ENCODE measurements around the gene PTPRCAP.
A peak's percentile ranks its signal among the peaks of the same experiment; 100 is the strongest.
"Not testable (repeated sequence)": the region's sequence is repeated elsewhere in the genome, so short reads cannot be mapped to it uniquely, and the experiment has no call there.

PTPRCAP gene

GRCh38 chr11:67404515-67405195, 32.8 kb downstream of the PTPRCAP start:
- CTCF ChIA-PET = interaction anchor here (47.5 kb wide), 1 partner anchor 36 kb away, joined by 2108 read pairs; the partner anchor contains the start of genes CLCF1 and POLD4
- TF ChIP-seq CTCF (IDR thresholded peaks at IDR 0.05; ENCODE audit: insufficient read depth, low read length, missing control alignments) = no peak
- no peak for DNase-seq (ENCODE audit: low read depth, low spot score)
- no peak overlapping the region for H3K4me3 ChIP-seq (ENCODE audit: low read depth, low read length)
- POLR2A ChIA-PET = no interaction called here

- CTCF ChIA-PET = interaction anchor here (1.4 to 47.5 kb wide), 7 partner anchors 11 to 66 kb away, joined by 3 to 2108 read pairs (median 18); partner anchors contain the start of genes CARNS1, CLCF1, POLD4 and RPS6KB2
- H3K4me3 ChIP-seq (ENCODE audit: low read depth, low read length); DNase-seq (ENCODE audit: low read depth, low spot score); POLR2A ChIA-PET: not testable (repeated sequence)
Observed at GRCh38 chr11:67403085-67403484, 34.4 kb downstream of the PTPRCAP start.

GRCh38 chr11:67402192-67402839, 35.2 kb downstream of the PTPRCAP start:
- DNase-seq (ENCODE audit: low read depth, low spot score) = not testable (repeated sequence)
- H3K4me3 ChIP-seq (ENCODE audit: low read depth, low read length) = peak overlapping the region; percentile 55
- CTCF ChIA-PET = interaction anchor here (0.5 to 47.5 kb wide), 17 partner anchors 11 to 399 kb away, joined by 3 to 2108 read pairs (median 5); partner anchors contain the start of genes CARNS1, CLCF1, PITPNM1 and POLD4
- POLR2A ChIA-PET = interaction anchor here (0.5 to 2.4 kb wide), 12 partner anchors 11 to 141 kb away, joined by 3 to 31 read pairs (median 3); partner anchors contain the start of genes AIP, PTPRCAP, RAD9A and TMEM134

GRCh38 chr11:67401495-67402191, 35.8 kb downstream of the PTPRCAP start, which contains the start of gene PPP1CA:
TSS of gene PPP1CA (minus strand) at chr11:67401858. CDS start at chr11:67401782, 76 bp downstream.
- ChIA-PET POLR2A (interaction anchor here (0.5 to 2.4 kb wide), 15 partner anchors 10 to 140 kb away, joined by 3 to 31 read pairs (median 3); partner anchors contain the start of genes AIP, PTPRCAP, RAD9A and RPS6KB2), CTCF (interaction anchor here (0.5 to 47.5 kb wide), 24 partner anchors 10 to 399 kb away, joined by 3 to 2108 read pairs (median 4); partner anchors contain the start of genes CARNS1, CDK2AP2, CLCF1 and NUDT8)
- no peak for DNase-seq (ENCODE audit: low read depth, low spot score)
- TF ChIP-seq CTCF (IDR thresholded peaks at IDR 0.05; ENCODE audit: insufficient read depth, low read length, missing control alignments) = peak; percentile 33
- peak within 1 kb of the TSS; percentile 86 for H3K4me3 ChIP-seq (ENCODE audit: low read depth, low read length)

GRCh38 chr11:67400942-67401494, 36.5 kb downstream of the PTPRCAP start:
- H3K4me3 ChIP-seq (ENCODE audit: low read depth, low read length) = peak overlapping the region; percentile 86
- no peak for TF ChIP-seq CTCF (IDR thresholded peaks at IDR 0.05; ENCODE audit: insufficient read depth, low read length, missing control alignments)
- CTCF ChIA-PET = interaction anchor here (0.7 to 47.5 kb wide), 21 partner anchors 9 to 400 kb away, joined by 3 to 2108 read pairs (median 4); partner anchors contain the start of genes CARNS1, CDK2AP2, CLCF1 and NUDT8
- DNase-seq (ENCODE audit: low read depth, low spot score) = no peak
- POLR2A ChIA-PET = interaction anchor here (0.6 to 2.4 kb wide), 11 partner anchors 10 to 82 kb away, joined by 3 to 31 read pairs (median 3); partner anchors contain the start of genes AIP, RAD9A, RPS6KB2 and TMEM134

DNA sequence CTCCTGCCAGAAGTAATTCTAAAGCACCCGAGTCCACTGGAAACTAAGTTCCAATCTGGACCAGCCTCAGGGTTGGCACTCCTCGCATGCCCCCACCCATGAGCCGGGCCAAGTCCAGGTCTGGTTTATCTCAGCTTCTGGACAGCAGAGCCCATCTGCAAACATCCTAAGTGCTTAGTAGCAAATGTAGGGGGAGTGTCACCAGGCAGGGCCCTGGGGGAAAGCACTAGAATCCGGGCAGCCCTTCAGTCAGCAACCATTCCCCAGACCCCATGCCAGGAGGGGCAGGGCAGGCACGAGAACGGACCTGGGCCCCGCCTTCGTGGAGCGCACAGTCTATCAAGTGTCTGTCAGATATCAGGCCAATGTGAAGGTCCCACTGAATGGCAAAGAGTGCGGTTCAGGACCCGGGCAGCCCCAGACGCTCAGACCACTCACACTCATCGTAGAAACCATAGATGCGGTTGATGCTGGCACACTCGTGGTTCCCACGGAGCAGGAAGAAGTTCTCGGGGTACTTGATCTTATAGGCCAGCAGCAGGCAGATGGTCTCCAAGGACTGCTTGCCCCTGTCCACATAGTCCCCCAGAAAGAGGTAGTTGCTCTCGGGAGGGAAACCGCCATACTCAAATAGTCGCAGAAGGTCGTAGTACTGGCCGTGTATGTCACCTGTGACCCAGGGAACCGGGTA, 37.1 kb downstream of the PTPRCAP start:
- no peak for TF ChIP-seq CTCF (IDR thresholded peaks at IDR 0.05; ENCODE audit: insufficient read depth, low read length, missing control alignments)
- DNase-seq (ENCODE audit: low read depth, low spot score) = no peak
- ChIA-PET POLR2A (interaction anchor here (0.6 to 2.4 kb wide), 4 partner anchors 9 to 45 kb away, joined by 3 to 31 read pairs (median 5); partner anchors contain the start of gene RAD9A), CTCF (interaction anchor here (0.7 to 47.5 kb wide), 13 partner anchors 9 to 138 kb away, joined by 3 to 2108 read pairs (median 8); partner anchors contain the start of genes CARNS1, CDK2AP2, CLCF1 and PITPNM1)
- H3K4me3 ChIP-seq (ENCODE audit: low read depth, low read length) = peak overlapping the region; percentile 86
